DOHH2 (cell line): ENCODE results near the gene PAX2.

Experiments used
- H3F3A ChIP-seq: fragments of 200-600 bp; sonication (generic), shearing (Covaris generic); 2 replicates; pipeline ENCODE4 v1.6.0; 2016; ENCODE audit warnings: antibody characterized with exemption, mild to moderate bottlenecking; ENCODE audit not compliant: control insufficient read depth, insufficient read depth
- H3K27ac ChIP-seq: fragments of 200-600 bp; sonication (generic); 2 replicates; pipeline ENCODE4 v1.5.1; 2014; ENCODE audit warnings: low read depth, mild to moderate bottlenecking, low read length, moderate library complexity
- H3K27me3 ChIP-seq: fragments of 200-600 bp; sonication (generic); 2 replicates; pipeline ENCODE4 v1.6.1; 2014; ENCODE audit warnings: mild to moderate bottlenecking, low read length, mixed read lengths; ENCODE audit not compliant: control insufficient read depth
- H3K36me3 ChIP-seq: fragments of 200-600 bp; sonication (generic); 2 replicates; pipeline ENCODE4 v1.6.1; 2014; ENCODE audit warnings: mild to moderate bottlenecking, low read length, moderate library complexity, mixed read lengths; ENCODE audit not compliant: control insufficient read depth
- H3K4me1 ChIP-seq: fragments of 200-600 bp; sonication (generic); 2 replicates; pipeline ENCODE4 v1.6.1; 2014; ENCODE audit warnings: mild to moderate bottlenecking, low read length, mixed read lengths; ENCODE audit not compliant: control insufficient read depth
- H3K4me2 ChIP-seq: fragments of 200-600 bp; sonication (generic); 2 replicates; pipeline ENCODE4 v1.6.0; 2014; ENCODE audit warnings: mild to moderate bottlenecking, low read length, moderate library complexity
- H3K4me3 ChIP-seq: fragments of 200-600 bp; sonication (generic); 2 replicates; pipeline ENCODE4 v1.5.1; 2014; ENCODE audit warnings: mild to moderate bottlenecking, low read length, mixed read lengths
- H3K79me2 ChIP-seq: fragments of 200-600 bp; sonication (generic); 2 replicates; pipeline ENCODE4 v1.6.1; 2014; ENCODE audit warnings: mild to moderate bottlenecking, low read length, mixed read lengths; ENCODE audit not compliant: control insufficient read depth
- H3K9me2 ChIP-seq: fragments of 200-600 bp; sonication (generic); replicated peaks from 2 replicates; pipeline ENCODE4 v1.6.1; 2014; ENCODE audit warnings: mild to moderate bottlenecking, low read length, mixed read lengths; ENCODE audit not compliant: control insufficient read depth
- H3K9me3 ChIP-seq: fragments of 200-600 bp; sonication (generic); 2 replicates; pipeline ENCODE4 v1.6.1; 2014; ENCODE audit warnings: antibody characterized with exemption, low read length, mixed read lengths; ENCODE audit not compliant: control insufficient read depth, insufficient read depth
- H4K20me1 ChIP-seq: fragments of 200-600 bp; sonication (generic); 2 replicates; pipeline ENCODE4 v1.6.0; 2014; ENCODE audit warnings: low read depth, mild to moderate bottlenecking, antibody characterized with exemption, low read length, moderate library complexity; ENCODE audit not compliant: control insufficient read depth, insufficient read depth
- CTCF ChIP-seq: fragments of 200-600 bp; sonication (generic); IDR thresholded peaks from one replicate; pipeline ENCODE4 v1.5.1; 2014; ENCODE audit warnings: antibody characterized with exemption, mild to moderate bottlenecking, low read depth, low read length; ENCODE audit not compliant: poor library complexity, severe bottlenecking
- EZH2phosphoT487 ChIP-seq: fragments of 200-600 bp; sonication (generic); IDR thresholded peaks from 2 replicates; pipeline ENCODE4 v1.6.1; 2017; ENCODE audit warnings: borderline replicate concordance, mild to moderate bottlenecking, antibody characterized with exemption, low read length, moderate library complexity, mixed read lengths

PAX2 gene

GRCh38 chr10:100736144-100736808 is 9.1 kb upstream of the PAX2 start:
- H3K27me3 ChIP-seq = peaks cover 54% of the 10 kb centered on the region
- no peak for TF ChIP-seq CTCF
- no peak for TF ChIP-seq EZH2phosphoT487
- H3F3A ChIP-seq = no peaks in the 10 kb centered on the region
- no peak overlapping the region for H3K27ac ChIP-seq
- H3K4me1 ChIP-seq = no peaks in the 10 kb centered on the region
- H3K4me2 ChIP-seq = no peak overlapping the region
- H3K79me2 ChIP-seq = no peaks in the 10 kb centered on the region
- H4K20me1 ChIP-seq = no peaks in the 10 kb centered on the region
- no peaks in the 10 kb centered on the region for H3K9me2 ChIP-seq
- H3K9me3 ChIP-seq = no peaks in the 10 kb centered on the region
- H3K4me3 ChIP-seq = no peak overlapping the region
- H3K36me3 ChIP-seq = no peaks in the 10 kb centered on the region

- Histone ChIP-seq H3K9me3 (no peaks in the 10 kb centered on the region), H3K9me2 (no peaks in the 10 kb centered on the region), H4K20me1 (no peaks in the 10 kb centered on the region), H3F3A (no peaks in the 10 kb centered on the region), H3K79me2 (no peaks in the 10 kb centered on the region), H3K27ac (no peak overlapping the region), H3K4me1 (no peaks in the 10 kb centered on the region), H3K36me3 (no peaks in the 10 kb centered on the region), H3K27me3 (peaks cover 54% of the 10 kb centered on the region), H3K4me3 (no peak overlapping the region), H3K4me2 (no peak overlapping the region)
- TF ChIP-seq EZH2phosphoT487 = no peak
- TF ChIP-seq CTCF = no peak
Measured at GRCh38 chr10:100736809-100737354, 8.5 kb upstream of the PAX2 start.

- TF ChIP-seq CTCF (no peak), EZH2phosphoT487 (no peak)
- Histone ChIP-seq H4K20me1 (no peaks in the 10 kb centered on the region), H3K4me3 (no peak overlapping the region), H3K79me2 (no peaks in the 10 kb centered on the region), H3K27me3 (peaks cover 59% of the 10 kb centered on the region), H3K4me2 (no peak overlapping the region), H3K27ac (no peak overlapping the region), H3K4me1 (no peaks in the 10 kb centered on the region), H3K9me2 (no peaks in the 10 kb centered on the region), H3K9me3 (no peaks in the 10 kb centered on the region), H3F3A (no peaks in the 10 kb centered on the region), H3K36me3 (no peaks in the 10 kb centered on the region)
Measured at GRCh38 chr10:100737355-100738054, 7.9 kb upstream of the PAX2 start.
